Osteocyte (in vitro differentiated cells): ENCODE measurements around the gene ZDHHC21. TPM values are rescaled to one million over a fixed set of nuclear protein-coding genes. Genes with fewer than 3 reads are reported as not detected.

ENCODE experiments used
- DNase-seq: peaks from one replicate; pipeline ENCODE4 v3.0.0; 2021; ENCODE audit warnings: mixed read lengths; ENCODE audit not compliant: unreplicated experiment; ENCODE audit errors: extremely low spot score
- H3K27ac Mint-ChIP-seq: one replicate; pipeline ENCODE4 v1.8.0; 2021; ENCODE audit warnings: mild to moderate bottlenecking, mixed read lengths; ENCODE audit not compliant: unreplicated experiment
- H3K27me3 Mint-ChIP-seq: one replicate; pipeline ENCODE4 v1.8.0; 2021; ENCODE audit warnings: mixed read lengths; ENCODE audit not compliant: unreplicated experiment
- H3K36me3 Mint-ChIP-seq: one replicate; pipeline ENCODE4 v1.8.0; 2021; ENCODE audit warnings: mixed read lengths; ENCODE audit not compliant: unreplicated experiment
- H3K4me1 Mint-ChIP-seq: one replicate; pipeline ENCODE4 v1.8.0; 2021; ENCODE audit warnings: mixed read lengths; ENCODE audit not compliant: unreplicated experiment
- H3K4me3 Mint-ChIP-seq: one replicate; pipeline ENCODE4 v1.8.0; 2021; ENCODE audit warnings: mild to moderate bottlenecking, moderate library complexity, mixed read lengths; ENCODE audit not compliant: unreplicated experiment
- H3K9me3 Mint-ChIP-seq: one replicate; pipeline ENCODE4 v1.8.0; 2021; ENCODE audit warnings: mixed read lengths; ENCODE audit not compliant: unreplicated experiment
- long read RNA-seq: library from polyadenylated mRNA; unstranded; transcript quantifications from one replicate; pipeline ENCODE4 v2.0.0, GENCODE V29; 2021
- total RNA-seq: library from RNA; stranded (reverse); gene quantifications from 2 replicates; pipeline ENCODE4 v1.2.1, GENCODE V29; 2021
- TF ChIP-seq, protein P1 (sequence below): fragments of 200-600 bp; sonication (generic); IDR thresholded peaks from 2 replicates; pipeline ENCODE4 v1.5.0; 2021; ENCODE audit warnings: antibody characterized with exemption, mild to moderate bottlenecking, moderate library complexity

Gene ZDHHC21, protein sequence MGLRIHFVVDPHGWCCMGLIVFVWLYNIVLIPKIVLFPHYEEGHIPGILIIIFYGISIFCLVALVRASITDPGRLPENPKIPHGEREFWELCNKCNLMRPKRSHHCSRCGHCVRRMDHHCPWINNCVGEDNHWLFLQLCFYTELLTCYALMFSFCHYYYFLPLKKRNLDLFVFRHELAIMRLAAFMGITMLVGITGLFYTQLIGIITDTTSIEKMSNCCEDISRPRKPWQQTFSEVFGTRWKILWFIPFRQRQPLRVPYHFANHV
- 9.3 and 9.5 TPM in 2 replicates for total RNA-seq
- long read RNA-seq, full-length matches to known transcripts, result 1 of 12 reads
- long read RNA-seq, partial matches to known transcripts, result 1 of 12 reads
- long read RNA-seq, other reads (novel, unspliced or antisense), result 10 of 12 reads

DNA sequence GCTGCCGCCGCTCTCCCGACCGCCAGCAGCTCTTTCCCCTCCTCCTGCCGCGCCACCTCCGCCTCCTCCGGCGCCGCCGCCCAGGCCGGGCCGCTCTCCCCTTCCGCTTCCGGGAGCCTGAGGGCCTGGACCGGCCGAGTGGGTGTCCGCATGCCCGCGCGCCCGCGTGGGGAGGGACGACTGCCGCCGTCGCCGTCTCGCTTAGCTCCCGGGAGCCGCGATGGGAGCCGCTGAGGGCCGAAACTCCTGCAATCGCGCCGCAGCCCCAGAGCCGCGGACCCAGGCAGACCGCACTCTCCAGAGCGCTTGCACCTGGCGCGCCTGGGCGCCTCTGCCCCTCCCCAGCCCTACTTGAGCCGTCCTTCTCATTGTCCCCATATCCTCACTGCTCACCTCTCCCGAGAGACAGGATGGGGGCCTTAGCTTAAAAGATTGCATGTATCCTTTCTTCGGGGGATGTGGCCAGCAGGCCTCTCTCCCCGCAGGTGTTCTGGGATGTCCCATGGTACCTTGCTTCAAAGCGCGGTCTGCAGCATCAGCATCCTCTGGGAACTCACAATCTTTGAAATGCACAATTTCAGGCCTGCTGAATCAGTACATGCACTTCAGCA lies at the start of gene ZDHHC21:
TSS of gene ZDHHC21 (minus strand) at position 182 of the 611 bp plus-strand sequence. CDS start 19,092 bp downstream, outside the sequence.
- TF ChIP-seq, protein P1, sequence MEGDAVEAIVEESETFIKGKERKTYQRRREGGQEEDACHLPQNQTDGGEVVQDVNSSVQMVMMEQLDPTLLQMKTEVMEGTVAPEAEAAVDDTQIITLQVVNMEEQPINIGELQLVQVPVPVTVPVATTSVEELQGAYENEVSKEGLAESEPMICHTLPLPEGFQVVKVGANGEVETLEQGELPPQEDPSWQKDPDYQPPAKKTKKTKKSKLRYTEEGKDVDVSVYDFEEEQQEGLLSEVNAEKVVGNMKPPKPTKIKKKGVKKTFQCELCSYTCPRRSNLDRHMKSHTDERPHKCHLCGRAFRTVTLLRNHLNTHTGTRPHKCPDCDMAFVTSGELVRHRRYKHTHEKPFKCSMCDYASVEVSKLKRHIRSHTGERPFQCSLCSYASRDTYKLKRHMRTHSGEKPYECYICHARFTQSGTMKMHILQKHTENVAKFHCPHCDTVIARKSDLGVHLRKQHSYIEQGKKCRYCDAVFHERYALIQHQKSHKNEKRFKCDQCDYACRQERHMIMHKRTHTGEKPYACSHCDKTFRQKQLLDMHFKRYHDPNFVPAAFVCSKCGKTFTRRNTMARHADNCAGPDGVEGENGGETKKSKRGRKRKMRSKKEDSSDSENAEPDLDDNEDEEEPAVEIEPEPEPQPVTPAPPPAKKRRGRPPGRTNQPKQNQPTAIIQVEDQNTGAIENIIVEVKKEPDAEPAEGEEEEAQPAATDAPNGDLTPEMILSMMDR, result no peak
- H3K27me3 Mint-ChIP-seq, result peaks cover 16% of the 10 kb centered on the region
- peak; percentile 88 for DNase-seq
- peaks cover 10% of the 10 kb centered on the region for H3K36me3 Mint-ChIP-seq
- H3K27ac Mint-ChIP-seq, result peak within 1 kb of the TSS; percentile 61
- H3K9me3 Mint-ChIP-seq, result no peaks in the 10 kb centered on the region
- H3K4me3 Mint-ChIP-seq, result peak within 1 kb of the TSS; percentile 92
- peaks cover 16% of the 10 kb centered on the region for H3K4me1 Mint-ChIP-seq

DNA sequence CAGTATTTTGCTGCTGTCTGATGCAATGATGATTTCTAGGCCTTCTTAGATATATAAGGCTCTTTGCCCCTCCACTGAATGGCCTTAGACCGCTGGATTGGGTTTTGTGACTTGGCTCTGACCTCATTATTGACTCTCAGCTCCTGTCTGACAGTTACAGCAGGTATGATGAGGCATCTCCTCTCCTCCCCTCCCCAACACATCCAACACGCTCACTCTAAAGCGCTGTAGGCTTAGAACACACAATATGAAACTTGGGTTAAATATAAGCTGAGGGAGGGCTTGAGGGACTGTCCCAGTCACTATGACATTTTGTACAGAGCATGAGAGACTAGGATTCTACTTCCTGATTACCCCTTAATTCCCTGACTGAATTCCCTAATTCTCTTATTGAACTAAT lies 48.1 kb upstream of the ZDHHC21 start:
- Mint-ChIP-seq H3K27me3 (peaks cover 12% of the 10 kb centered on the region), H3K4me1 (no peaks in the 10 kb centered on the region), H3K9me3 (no peaks in the 10 kb centered on the region), H3K36me3 (no peaks in the 10 kb centered on the region), H3K4me3 (no peak overlapping the region), H3K27ac (no peak overlapping the region)
- no peak for DNase-seq
- TF ChIP-seq, protein P1, result no peak

DNA sequence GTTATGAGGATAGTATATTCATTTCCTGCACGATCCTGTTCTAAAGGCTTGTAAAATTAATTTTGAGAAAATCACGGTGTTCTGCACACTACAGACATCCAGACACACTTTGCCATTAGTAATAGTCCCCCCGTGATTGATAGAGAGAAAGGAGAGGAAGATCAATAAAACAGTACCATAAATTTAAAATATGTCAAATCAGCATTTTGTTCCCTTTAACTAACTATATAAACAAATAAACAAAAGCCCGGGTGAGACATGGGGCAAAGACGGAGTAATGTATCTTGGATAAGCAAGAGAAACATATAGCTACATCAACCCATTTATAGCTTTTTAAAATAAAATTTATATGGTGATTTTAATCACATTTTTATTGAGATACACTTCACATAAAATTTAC lies 39.9 kb upstream of the ZDHHC21 start:
- H3K9me3 Mint-ChIP-seq, result no peaks in the 10 kb centered on the region
- H3K36me3 Mint-ChIP-seq, result no peaks in the 10 kb centered on the region
- H3K4me1 Mint-ChIP-seq, result no peaks in the 10 kb centered on the region
- H3K27ac Mint-ChIP-seq, result no peak overlapping the region
- H3K4me3 Mint-ChIP-seq, result no peak overlapping the region
- H3K27me3 Mint-ChIP-seq, result peaks cover 29% of the 10 kb centered on the region
- DNase-seq, result no peak
- TF ChIP-seq, protein P1, result no peak

DNA sequence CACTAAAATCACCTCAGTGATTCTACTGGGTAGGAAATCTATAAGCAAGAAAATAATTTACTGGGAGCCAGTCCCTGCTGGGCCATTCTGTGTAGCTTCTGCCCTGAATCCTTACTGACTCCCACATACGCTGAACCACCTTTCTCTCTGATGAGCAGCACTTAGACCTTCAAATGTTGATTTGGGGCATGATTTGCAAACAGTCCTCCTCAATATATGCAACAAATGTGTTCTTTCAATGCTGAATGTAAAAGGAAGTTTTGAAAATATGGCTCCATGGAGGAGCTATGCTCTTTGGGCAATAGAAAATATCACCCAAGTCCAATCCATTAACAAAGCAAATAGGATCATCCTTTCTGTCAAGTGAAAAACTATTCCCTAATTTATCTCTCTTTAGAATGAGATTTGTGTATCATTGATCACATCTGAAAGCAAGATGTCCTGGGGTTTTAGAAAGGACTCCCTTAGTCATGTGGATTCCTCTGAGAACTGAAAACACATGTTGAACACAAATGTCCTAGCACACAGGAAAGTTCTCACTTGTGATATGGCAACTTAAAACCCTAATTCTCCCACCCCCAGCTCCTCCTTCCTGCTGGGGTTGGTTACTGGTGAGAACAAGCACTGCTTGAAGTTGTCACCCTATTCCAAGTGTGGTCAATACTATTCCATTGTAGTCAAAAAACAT lies 38.2 kb upstream of the ZDHHC21 start:
- H3K9me3 Mint-ChIP-seq, result no peaks in the 10 kb centered on the region
- H3K27ac Mint-ChIP-seq, result no peak overlapping the region
- no peak for DNase-seq
- TF ChIP-seq, protein P1, result no peak
- peaks cover 23% of the 10 kb centered on the region for H3K27me3 Mint-ChIP-seq
- H3K4me1 Mint-ChIP-seq, result no peaks in the 10 kb centered on the region
- no peaks in the 10 kb centered on the region for H3K36me3 Mint-ChIP-seq
- no peak overlapping the region for H3K4me3 Mint-ChIP-seq

DNA sequence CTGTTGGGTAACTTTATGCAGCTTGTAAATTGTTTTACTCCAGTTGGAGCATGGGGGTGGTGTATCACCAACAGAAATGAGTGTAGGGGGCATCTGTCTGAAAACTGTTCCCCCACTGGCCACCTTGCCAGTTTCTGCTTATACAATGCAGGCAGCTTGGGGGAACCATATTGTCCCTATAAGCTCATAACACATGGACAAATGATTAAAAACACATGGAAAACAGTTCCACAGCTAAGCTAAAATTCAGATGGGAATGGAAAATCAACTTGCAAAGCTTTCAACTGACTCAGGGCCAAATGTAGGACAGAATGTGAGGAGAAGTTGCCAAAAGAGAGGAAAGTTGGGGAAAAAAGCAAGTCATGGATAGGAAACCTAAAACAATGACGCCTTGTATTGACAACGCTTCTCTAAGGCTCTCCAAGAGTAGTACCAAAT lies 37.2 kb upstream of the ZDHHC21 start:
- Mint-ChIP-seq H3K9me3 (no peaks in the 10 kb centered on the region), H3K4me3 (no peak overlapping the region), H3K36me3 (no peaks in the 10 kb centered on the region), H3K4me1 (no peaks in the 10 kb centered on the region), H3K27me3 (peaks cover 24% of the 10 kb centered on the region), H3K27ac (no peak overlapping the region)
- DNase-seq, result no peak
- TF ChIP-seq, protein P1, result no peak
